GM12878 (cell line): Measurements from ENCODE around the gene NISCH. TPM values are rescaled to one million over a fixed set of nuclear protein-coding genes. Genes with fewer than 3 reads are reported as not detected.

ENCODE experiments used
- ATAC-seq: fragments of 200-7000 bp; cut with Tn5 transposase; 3 replicates; pipeline ENCODE4 v1.9.1; 2020; ENCODE audit warnings: mild to moderate bottlenecking, moderate library complexity
- BruUV-seq: library from RNA; stranded (reverse); fragments of 400-500 nt; replicated peaks from 2 replicates; lab custom pipeline; 2021; lab: Mats Ljungman, UMichigan
- CTCF ChIA-PET: fragments of 300-600 bp; sonication (Branson Sonifier 250); formaldehyde crosslinking; extraction: SDS; loops from one replicate; lab custom pipeline; 2021; ENCODE audit warnings: inconsistent platforms; lab: Yijun Ruan, JAX
- POLR2A ChIA-PET: fragments of 350-600 bp; formaldehyde crosslinking; extraction: SDS; loops from one replicate; lab custom pipeline; 2021; ENCODE audit warnings: inconsistent platforms; lab: Charles Lee
- RAD21 ChIA-PET: fragments of 300-600 bp; sonication (Branson Sonifier 250); formaldehyde crosslinking; loops from one replicate; lab custom pipeline; 2023; ENCODE audit warnings: antibody characterized with exemption; ENCODE audit not compliant: unreplicated experiment; lab: Charles Lee
- SMC1A ChIA-PET: fragments of 300-600 bp; sonication (Branson Sonifier 250); formaldehyde crosslinking; loops from one replicate; lab custom pipeline; 2023; ENCODE audit not compliant: unreplicated experiment, uncharacterized antibody; lab: Charles Lee
- DNase-seq: peaks from one replicate; pipeline ENCODE4 v3.0.0-alpha.2; 2011; ENCODE audit warnings: low read depth, low spot score
- FAIRE-seq: peaks from 3 replicates; lab custom pipeline; 2011; peaks lifted over from hg19 to GRCh38; lab: Jason Lieb, UNC
- H2AFZ ChIP-seq: 2 replicates; pipeline ENCODE4 v1.6.0; 2011; ENCODE audit warnings: low read depth, low read length, control low read depth; ENCODE audit not compliant: control insufficient read depth
- H3K27ac ChIP-seq: 2 replicates; pipeline ENCODE4 v1.5.1; 2011; ENCODE audit warnings: control low read depth; ENCODE audit not compliant: control insufficient read depth, insufficient read depth
- H3K27me3 ChIP-seq, 2 experiments: replicated peaks in 1 of 2; 2 replicates each; pipeline versions ENCODE4 v1.6.0 to v1.6.1; 2011; ENCODE audit warnings: low read length in 1 of 2; ENCODE audit not compliant: control insufficient read depth in 2 of 2, insufficient read depth in 2 of 2
- H3K36me3 ChIP-seq, 2 experiments: 2 replicates each; pipeline ENCODE4 v1.5.1; 2011; ENCODE audit warnings: low read length in 1 of 2; ENCODE audit not compliant: control insufficient read depth in 2 of 2, insufficient read depth in 2 of 2
- H3K4me1 ChIP-seq: 2 replicates; pipeline ENCODE4 v1.6.1; 2011; ENCODE audit warnings: mild to moderate bottlenecking, low read length, moderate library complexity, mixed read lengths; ENCODE audit not compliant: control insufficient read depth, insufficient read depth
- H3K4me2 ChIP-seq: 2 replicates; pipeline ENCODE4 v1.6.0; 2011; ENCODE audit warnings: control low read depth; ENCODE audit not compliant: control insufficient read depth, insufficient read depth
- H3K4me3 ChIP-seq: fragments of 200-600 bp; sonication (generic); 2 replicates; pipeline ENCODE4 v1.5.1; 2016
- H3K79me2 ChIP-seq: 2 replicates; pipeline ENCODE4 v1.6.0; 2011; ENCODE audit warnings: low read length; ENCODE audit not compliant: control insufficient read depth, insufficient read depth
- H3K9ac ChIP-seq: 2 replicates; pipeline ENCODE4 v1.8.0; 2011; ENCODE audit warnings: low read length, control low read depth, mixed read lengths; ENCODE audit not compliant: control insufficient read depth, insufficient read depth
- H3K9me3 ChIP-seq: replicated peaks from 3 replicates; pipeline ENCODE4 v1.5.1; 2011; ENCODE audit warnings: mild to moderate bottlenecking, low read length; ENCODE audit not compliant: control insufficient read depth, insufficient read depth
- H4K20me1 ChIP-seq: 2 replicates; pipeline ENCODE4 v1.6.0; 2011; ENCODE audit not compliant: control insufficient read depth, insufficient read depth
- CTCF ChIP-seq, 3 experiments: IDR thresholded peaks in 2 of 3; conservative IDR thresholded peaks in 1 of 3; 2 replicates each; pipeline ENCODE4 v1.5.1; 2011; ENCODE audit warnings: low read depth in 3 of 3, low read length in 3 of 3, mild to moderate bottlenecking in 3 of 3, control low read depth in 2 of 3, moderate library complexity in 2 of 3, inconsistent platforms in 1 of 3, mixed read lengths in 1 of 3; ENCODE audit not compliant: control insufficient read depth in 2 of 3, insufficient read depth in 1 of 3; ENCODE audit errors: extremely low read depth in 1 of 3
- FOS ChIP-seq: IDR thresholded peaks from 3 replicates; pipeline ENCODE4 v1.6.1; 2011; ENCODE audit warnings: borderline replicate concordance; ENCODE audit not compliant: insufficient read length; ENCODE audit errors: extremely low read depth
- HCFC1 ChIP-seq: fragments of 150-350 bp; IDR thresholded peaks from 2 replicates; pipeline ENCODE4 v1.6.1; 2014; ENCODE audit warnings: low read length
- MEF2B ChIP-seq: fragments of 450-650 bp; IDR thresholded peaks from 2 replicates; pipeline ENCODE4 v1.6.1; 2018; ENCODE audit warnings: mild to moderate bottlenecking, moderate library complexity; ENCODE audit not compliant: partially characterized antibody, poor library complexity, severe bottlenecking
- NR2C1 ChIP-seq: fragments of 450-650 bp; IDR thresholded peaks from 2 replicates; pipeline ENCODE4 v1.6.1; 2017; ENCODE audit warnings: antibody characterized with exemption, mild to moderate bottlenecking, moderate library complexity
- NR2C2 ChIP-seq: IDR thresholded peaks from 2 replicates; pipeline ENCODE4 v1.6.1; 2011; ENCODE audit warnings: borderline replicate concordance, low read depth; ENCODE audit not compliant: control insufficient read depth, insufficient read length
- SMAD5 ChIP-seq: IDR thresholded peaks from 2 replicates; pipeline ENCODE4 v1.6.1; 2016; ENCODE audit warnings: antibody characterized with exemption, low read depth
- YBX1 ChIP-seq: fragments of 450-650 bp; IDR thresholded peaks from 2 replicates; pipeline ENCODE4 v1.6.1; 2016; ENCODE audit warnings: antibody characterized with exemption
- WGBS: methylation state at CpG from one replicate; pipeline ENCODE4 v1.1.6; 2016; ENCODE audit warnings: low lambda C conversion rate; ENCODE audit not compliant: insufficient replicate concordance, insufficient coverage; ENCODE audit errors: missing lambda C conversion rate; 5-methylcytosine and 5-hydroxymethylcytosine counted together
- in situ Hi-C: fragments of 300-500 bp; cut with MboI; formaldehyde crosslinking; loops from 9 replicates; pipeline ENCODE4 v1.14.3; 2018; ENCODE audit warnings: mixed read lengths
- intact Hi-C: fragments of 100-400 bp; cut with micrococcal nuclease; formaldehyde crosslinking; loops from one replicate; pipeline ENCODE4 v1.14.2; 2022; ENCODE audit not compliant: unreplicated experiment
- polyA plus RNA-seq, 11 experiments: library from polyadenylated mRNA; depleted of rRNA in 4 of 11; unstranded in 6 of 11; stranded (reverse) in 5 of 11; fragments of >200 nt; fragmentation: Nextera tagmentation in 4 of 11; fragmentation: Illumina TruSeq in 1 of 11; extraction: Ambion mirVana in 4 of 11; extraction: Trizol in 1 of 11; gene quantifications; 1 replicate in 1 of 11; 2 replicates in 10 of 11; pipeline versions ENCODE4 v1.2.1 to v1.2.3, GENCODE V29; 2011 to 2016; ENCODE audit warnings: inconsistent platforms in 2 of 11, missing spikeins in 2 of 11, low read depth in 1 of 11
- total RNA-seq, 4 experiments: library from RNA; depleted of rRNA in 3 of 4; stranded (reverse); fragments of >200 nt in 3 of 4; fragmentation: Illumina TruSeq in 1 of 4; extraction: Trizol in 1 of 4; gene quantifications; 2 replicates each; pipeline versions ENCODE4 v1.2.1 to v1.2.3, GENCODE V29; 2013 to 2021

The NISCH gene
- total and polyA plus RNA-seq, 10 of the 15 experiments (the other 5 are each of a cell fraction or from before 2014, with no cell fraction given) = 0.76 to 52.5 (median 24.6) TPM

DNA sequence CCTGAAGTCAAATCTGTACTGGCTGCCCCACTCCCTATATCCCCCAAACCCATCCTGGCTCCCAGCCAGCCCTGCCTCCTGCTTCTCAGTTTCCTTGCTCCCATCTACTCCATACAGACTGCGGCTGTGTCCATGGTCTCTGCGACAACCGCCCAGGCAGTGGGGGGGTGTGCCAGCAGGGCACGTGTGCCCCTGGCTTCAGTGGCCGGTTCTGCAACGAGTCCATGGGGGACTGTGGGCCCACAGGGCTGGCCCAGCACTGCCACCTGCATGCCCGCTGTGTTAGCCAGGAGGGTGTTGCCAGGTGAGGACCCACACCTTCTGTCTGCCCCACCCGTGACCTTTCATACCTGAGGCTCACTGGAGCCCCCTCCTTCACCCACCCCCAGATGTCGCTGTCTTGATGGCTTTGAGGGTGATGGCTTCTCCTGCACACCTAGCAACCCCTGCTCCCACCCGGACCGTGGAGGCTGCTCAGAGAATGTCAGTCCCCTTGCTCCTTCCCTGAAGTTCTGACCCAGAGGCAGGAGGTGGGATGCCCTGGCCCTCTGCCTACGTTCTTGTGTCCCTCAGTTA, 54.4 kb downstream of the NISCH start:
- no peak for DNase-seq
- Histone ChIP-seq H3K27ac (no peak overlapping the region), H3K4me3 (no peak overlapping the region), H3K9me3 (no peaks in the 10 kb centered on the region), H3K79me2 (no peaks in the 10 kb centered on the region), H3K27me3 (no peaks in the 10 kb centered on the region; a peak in 1 of 4 replicates), H3K9ac (no peak overlapping the region), H4K20me1 (no peaks in the 10 kb centered on the region), H3K36me3 (no peaks in the 10 kb centered on the region), H3K4me2 (no peak overlapping the region), H2AFZ (no peak overlapping the region), H3K4me1 (no peaks in the 10 kb centered on the region)
- intact Hi-C loops = no loop called here
- TF ChIP-seq FOS = no peak
- peak in 2 of 3 experiments; percentile 23 to 24; a peak in 1 of 6 replicates for TF ChIP-seq CTCF (IDR thresholded peaks at IDR 0.05 in 2 of 3, conservative IDR thresholded peaks at IDR 0.05 in 1 of 3; ENCODE audit: control insufficient read depth in 2 of 3, extremely low read depth in 1 of 3, insufficient read depth in 1 of 3, low read depth in 3 of 3, low read length in 3 of 3)
- ChIA-PET SMC1A (no interaction called here), RAD21 (no interaction called here), POLR2A (no interaction called here), CTCF (no interaction called here)
- peak; percentile 36; the same call in 2 of the 3 replicates for ATAC-seq
- BruUV-seq = no TSS peak
- FAIRE-seq = no peak
- WGBS = 45% methylated on average over 12 of the region's 12 CpGs
- in situ Hi-C loops = no loop called here

- FAIRE-seq = no peak
- in situ Hi-C loops (no loop called here), intact Hi-C loops (no loop called here)
- no peak overlapping the region for H3K4me2 ChIP-seq
- H2AFZ ChIP-seq = no peak overlapping the region
- RAD21 ChIA-PET = no interaction called here
- no peaks in the 10 kb centered on the region; a peak in 2 of 4 replicates for H3K27me3 ChIP-seq
- DNase-seq = no peak
- H3K36me3 ChIP-seq = no peaks in the 10 kb centered on the region
- H4K20me1 ChIP-seq = no peaks in the 10 kb centered on the region
- CTCF ChIA-PET = no interaction called here
- H3K9me3 ChIP-seq = no peaks in the 10 kb centered on the region
- H3K4me3 ChIP-seq = no peak overlapping the region
- no peak for ATAC-seq
- H3K79me2 ChIP-seq = no peaks in the 10 kb centered on the region
- TF ChIP-seq NR2C1 (no peak), MEF2B (no peak), SMAD5 (no peak), NR2C2 (no peak), HCFC1 (no peak), YBX1 (no peak)
- TF ChIP-seq, all 136 proteins: peak for 0
- ChIA-PET SMC1A (interaction anchor here (1.6 kb wide), 1 partner anchor 35 kb away, joined by 3 read pairs; no protein-coding TSS in a partner anchor), POLR2A (no interaction called here)
- H3K27ac ChIP-seq = no peak overlapping the region
- H3K9ac ChIP-seq = no peak overlapping the region
- no TSS peak for BruUV-seq
- no peaks in the 10 kb centered on the region for H3K4me1 ChIP-seq
- WGBS = 29% methylated on average over 7 of the region's 7 CpGs
Observed at GRCh38 chr3:52511509-52511908, 56.1 kb downstream of the NISCH start.
